GM12878 (cell line): ENCODE results near the gene IGFBP2. TPM values are rescaled to one million over a fixed set of nuclear protein-coding genes. Genes with fewer than 3 reads are reported as not detected.

ENCODE experiments used
- ATAC-seq: fragments of 200-7000 bp; cut with Tn5 transposase; 3 replicates; pipeline ENCODE4 v1.9.1; 2020; ENCODE audit warnings: mild to moderate bottlenecking, moderate library complexity
- BruUV-seq: library from RNA; stranded (reverse); fragments of 400-500 nt; replicated peaks from 2 replicates; lab custom pipeline; 2021; lab: Mats Ljungman, UMichigan
- CTCF ChIA-PET: fragments of 300-600 bp; sonication (Branson Sonifier 250); formaldehyde crosslinking; extraction: SDS; loops from one replicate; lab custom pipeline; 2021; ENCODE audit warnings: inconsistent platforms; lab: Yijun Ruan, JAX
- POLR2A ChIA-PET: fragments of 350-600 bp; formaldehyde crosslinking; extraction: SDS; loops from one replicate; lab custom pipeline; 2021; ENCODE audit warnings: inconsistent platforms; lab: Charles Lee
- RAD21 ChIA-PET: fragments of 300-600 bp; sonication (Branson Sonifier 250); formaldehyde crosslinking; loops from one replicate; lab custom pipeline; 2023; ENCODE audit warnings: antibody characterized with exemption; ENCODE audit not compliant: unreplicated experiment; lab: Charles Lee
- SMC1A ChIA-PET: fragments of 300-600 bp; sonication (Branson Sonifier 250); formaldehyde crosslinking; loops from one replicate; lab custom pipeline; 2023; ENCODE audit not compliant: unreplicated experiment, uncharacterized antibody; lab: Charles Lee
- DNase-seq: peaks from one replicate; pipeline ENCODE4 v3.0.0-alpha.2; 2011; ENCODE audit warnings: low read depth, low spot score
- FAIRE-seq: peaks from 3 replicates; lab custom pipeline; 2011; peaks lifted over from hg19 to GRCh38; lab: Jason Lieb, UNC
- H2AFZ ChIP-seq: 2 replicates; pipeline ENCODE4 v1.6.0; 2011; ENCODE audit warnings: low read depth, low read length, control low read depth; ENCODE audit not compliant: control insufficient read depth
- H3K27ac ChIP-seq: 2 replicates; pipeline ENCODE4 v1.5.1; 2011; ENCODE audit warnings: control low read depth; ENCODE audit not compliant: control insufficient read depth, insufficient read depth
- H3K27me3 ChIP-seq, 2 experiments: replicated peaks in 1 of 2; 2 replicates each; pipeline versions ENCODE4 v1.6.0 to v1.6.1; 2011; ENCODE audit warnings: low read length in 1 of 2; ENCODE audit not compliant: control insufficient read depth in 2 of 2, insufficient read depth in 2 of 2
- H3K36me3 ChIP-seq, 2 experiments: 2 replicates each; pipeline ENCODE4 v1.5.1; 2011; ENCODE audit warnings: low read length in 1 of 2; ENCODE audit not compliant: control insufficient read depth in 2 of 2, insufficient read depth in 2 of 2
- H3K4me1 ChIP-seq: 2 replicates; pipeline ENCODE4 v1.6.1; 2011; ENCODE audit warnings: mild to moderate bottlenecking, low read length, moderate library complexity, mixed read lengths; ENCODE audit not compliant: control insufficient read depth, insufficient read depth
- H3K4me2 ChIP-seq: 2 replicates; pipeline ENCODE4 v1.6.0; 2011; ENCODE audit warnings: control low read depth; ENCODE audit not compliant: control insufficient read depth, insufficient read depth
- H3K4me3 ChIP-seq: fragments of 200-600 bp; sonication (generic); 2 replicates; pipeline ENCODE4 v1.5.1; 2016
- H3K79me2 ChIP-seq: 2 replicates; pipeline ENCODE4 v1.6.0; 2011; ENCODE audit warnings: low read length; ENCODE audit not compliant: control insufficient read depth, insufficient read depth
- H3K9ac ChIP-seq: 2 replicates; pipeline ENCODE4 v1.8.0; 2011; ENCODE audit warnings: low read length, control low read depth, mixed read lengths; ENCODE audit not compliant: control insufficient read depth, insufficient read depth
- H3K9me3 ChIP-seq: replicated peaks from 3 replicates; pipeline ENCODE4 v1.5.1; 2011; ENCODE audit warnings: mild to moderate bottlenecking, low read length; ENCODE audit not compliant: control insufficient read depth, insufficient read depth
- H4K20me1 ChIP-seq: 2 replicates; pipeline ENCODE4 v1.6.0; 2011; ENCODE audit not compliant: control insufficient read depth, insufficient read depth
- ETV6 ChIP-seq, 2 experiments: fragments of 450-650 bp in 1 of 2; IDR thresholded peaks in 1 of 2; conservative IDR thresholded peaks in 1 of 2; 2 replicates each; pipeline ENCODE4 v1.6.1; 2014; ENCODE audit warnings: antibody characterized with exemption in 1 of 2, borderline replicate concordance in 1 of 2, low read depth in 1 of 2, mild to moderate bottlenecking in 1 of 2, moderate library complexity in 1 of 2
- GABPA ChIP-seq: IDR thresholded peaks from 2 replicates; pipeline ENCODE4 v1.6.1; 2014; ENCODE audit warnings: antibody characterized with exemption, low read depth, mild to moderate bottlenecking, inconsistent platforms
- IKZF1 ChIP-seq: fragments of 450-650 bp; conservative IDR thresholded peaks from 2 replicates; pipeline ENCODE4 v1.6.1; 2017; ENCODE audit warnings: antibody characterized with exemption, mild to moderate bottlenecking
- PAX5 ChIP-seq: IDR thresholded peaks from 2 replicates; pipeline ENCODE4 v1.6.1; 2011; ENCODE audit warnings: low read depth, low read length, borderline replicate concordance
- RBBP5 ChIP-seq: fragments of 200-600 bp; sonication (generic); conservative IDR thresholded peaks from 2 replicates; pipeline ENCODE4 v1.6.1; 2016
- SREBF2 ChIP-seq: IDR thresholded peaks from 2 replicates; pipeline ENCODE4 v1.6.1; 2012; ENCODE audit warnings: mild to moderate bottlenecking, low read length
- STAT1 ChIP-seq: fragments of 450-650 bp; conservative IDR thresholded peaks from 2 replicates; pipeline ENCODE4 v1.6.1; 2014; ENCODE audit warnings: antibody characterized with exemption, mild to moderate bottlenecking
- SUZ12 ChIP-seq: fragments of 200-600 bp; sonication (generic); IDR thresholded peaks from one replicate; pipeline ENCODE4 v1.6.1; 2018; ENCODE audit warnings: antibody characterized with exemption, mild to moderate bottlenecking; ENCODE audit not compliant: unreplicated experiment
- WGBS: methylation state at CpG from one replicate; pipeline ENCODE4 v1.1.6; 2016; ENCODE audit warnings: low lambda C conversion rate; ENCODE audit not compliant: insufficient replicate concordance, insufficient coverage; ENCODE audit errors: missing lambda C conversion rate; 5-methylcytosine and 5-hydroxymethylcytosine counted together
- in situ Hi-C: fragments of 300-500 bp; cut with MboI; formaldehyde crosslinking; loops from 9 replicates; pipeline ENCODE4 v1.14.3; 2018; ENCODE audit warnings: mixed read lengths
- intact Hi-C: fragments of 100-400 bp; cut with micrococcal nuclease; formaldehyde crosslinking; loops from one replicate; pipeline ENCODE4 v1.14.2; 2022; ENCODE audit not compliant: unreplicated experiment
- polyA plus RNA-seq, 11 experiments: library from polyadenylated mRNA; depleted of rRNA in 4 of 11; unstranded in 6 of 11; stranded (reverse) in 5 of 11; fragments of >200 nt; fragmentation: Nextera tagmentation in 4 of 11; fragmentation: Illumina TruSeq in 1 of 11; extraction: Ambion mirVana in 4 of 11; extraction: Trizol in 1 of 11; gene quantifications; 1 replicate in 1 of 11; 2 replicates in 10 of 11; pipeline versions ENCODE4 v1.2.1 to v1.2.3, GENCODE V29; 2011 to 2016; ENCODE audit warnings: inconsistent platforms in 2 of 11, missing spikeins in 2 of 11, low read depth in 1 of 11
- total RNA-seq, 4 experiments: library from RNA; depleted of rRNA in 3 of 4; stranded (reverse); fragments of >200 nt in 3 of 4; fragmentation: Illumina TruSeq in 1 of 4; extraction: Trizol in 1 of 4; gene quantifications; 2 replicates each; pipeline versions ENCODE4 v1.2.1 to v1.2.3, GENCODE V29; 2013 to 2021
- TF ChIP-seq, protein P1 (sequence below): fragments of 450-650 bp; IDR thresholded peaks from 2 replicates; pipeline ENCODE4 v1.6.1; 2014; ENCODE audit warnings: mild to moderate bottlenecking
- TF ChIP-seq, protein P2 (sequence below): fragments of 450-650 bp; IDR thresholded peaks from 2 replicates; pipeline ENCODE4 v1.6.1; 2017; ENCODE audit warnings: borderline replicate concordance
- TF ChIP-seq, protein P3 (sequence below): IDR thresholded peaks from 2 replicates; pipeline ENCODE4 v1.6.1; 2012; ENCODE audit warnings: improper control_type of control experiment, low read depth, low read length; ENCODE audit not compliant: insufficient replicate concordance
- TF ChIP-seq, protein P4 (sequence below): IDR thresholded peaks from 2 replicates; pipeline ENCODE4 v1.6.1; 2012; ENCODE audit warnings: low read depth, low read length, improper control_type of control experiment
- TF ChIP-seq, protein P5 (sequence below): IDR thresholded peaks from 2 replicates; pipeline ENCODE4 v1.6.1; 2011; ENCODE audit warnings: low read depth, low read length, improper control_type of control experiment, borderline replicate concordance

The IGFBP2 gene
- total and polyA plus RNA-seq, 10 of the 15 experiments (the other 5 are each of a cell fraction or from before 2014, with no cell fraction given): 0.11 to 1.5 (median 0.38) TPM; not detected in 5

DNA sequence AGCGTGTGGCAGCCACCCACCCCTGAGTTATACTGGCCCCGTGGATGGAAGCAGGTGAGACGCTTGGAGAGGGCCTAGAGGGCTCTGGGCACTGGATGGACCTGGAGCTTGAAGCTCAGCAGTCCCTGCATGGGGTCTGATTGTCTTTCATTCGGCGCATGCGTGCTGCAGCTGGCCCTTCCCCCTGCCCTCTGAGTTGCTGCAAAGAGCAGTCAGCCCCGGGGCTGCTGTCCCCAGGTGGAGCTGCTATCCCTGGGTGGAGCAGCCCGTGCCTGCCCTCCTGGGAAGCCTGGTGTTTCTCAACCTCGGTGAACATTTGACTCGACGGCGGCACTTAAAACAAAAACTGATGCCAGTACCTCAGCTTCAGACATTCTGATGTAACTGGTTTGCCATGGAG lies 32.5 kb downstream of the IGFBP2 start:
- no peak overlapping the region for H3K4me3 ChIP-seq
- intact Hi-C loops: loop anchor here (1.0 to 10.0 kb wide), 5 partner anchors 146 to 631 kb away; partner anchors contain the start of gene SMARCAL1
- H3K9me3 ChIP-seq: no peaks in the 10 kb centered on the region
- H3K27me3 ChIP-seq: peaks cover under 1 to 2% of the 10 kb centered on the region in 2 experiments; a peak in 3 of 4 replicates
- ChIA-PET CTCF (interaction anchor here (1.0 to 14.2 kb wide), 16 partner anchors 10 to 715 kb away, joined by 3 to 475 read pairs (median 4); no protein-coding TSS in a partner anchor), SMC1A (interaction anchor here (0.9 to 12.7 kb wide), 7 partner anchors 14 to 556 kb away, joined by 3 to 226 read pairs (median 3); no protein-coding TSS in a partner anchor), RAD21 (interaction anchor here (1.0 to 12.2 kb wide), 6 partner anchors 9 to 557 kb away, joined by 3 to 239 read pairs (median 4); partner anchors contain the start of genes RPL37A and XRCC5), POLR2A (no interaction called here)
- H3K9ac ChIP-seq: no peak overlapping the region
- no peaks in the 10 kb centered on the region for H3K36me3 ChIP-seq
- H3K4me1 ChIP-seq: no peaks in the 10 kb centered on the region
- no peaks in the 10 kb centered on the region for H3K79me2 ChIP-seq
- no peaks in the 10 kb centered on the region for H4K20me1 ChIP-seq
- no TSS peak for BruUV-seq
- 56% methylated on average over 12 of the region's 12 CpGs for WGBS
- no peak overlapping the region for H3K4me2 ChIP-seq
- H3K27ac ChIP-seq: no peak overlapping the region
- DNase-seq (no peak), FAIRE-seq (no peak), ATAC-seq (no peak)
- H2AFZ ChIP-seq: no peak overlapping the region
- in situ Hi-C loops: loop anchor here (5.0 to 10.0 kb wide), 3 partner anchors 148 to 721 kb away; no protein-coding TSS in a partner anchor
- TF ChIP-seq ETV6 (conservative IDR thresholded peaks at IDR 0.05 in 1 of 2, IDR thresholded peaks at IDR 0.05 in 1 of 2; ENCODE audit: borderline replicate concordance in 1 of 2, low read depth in 1 of 2) (no peak), RBBP5 (no peak), GABPA (no peak), SREBF2 (no peak), SUZ12 (no peak), IKZF1 (no peak), PAX5 (no peak), STAT1 (no peak)
- TF ChIP-seq, protein P1, sequence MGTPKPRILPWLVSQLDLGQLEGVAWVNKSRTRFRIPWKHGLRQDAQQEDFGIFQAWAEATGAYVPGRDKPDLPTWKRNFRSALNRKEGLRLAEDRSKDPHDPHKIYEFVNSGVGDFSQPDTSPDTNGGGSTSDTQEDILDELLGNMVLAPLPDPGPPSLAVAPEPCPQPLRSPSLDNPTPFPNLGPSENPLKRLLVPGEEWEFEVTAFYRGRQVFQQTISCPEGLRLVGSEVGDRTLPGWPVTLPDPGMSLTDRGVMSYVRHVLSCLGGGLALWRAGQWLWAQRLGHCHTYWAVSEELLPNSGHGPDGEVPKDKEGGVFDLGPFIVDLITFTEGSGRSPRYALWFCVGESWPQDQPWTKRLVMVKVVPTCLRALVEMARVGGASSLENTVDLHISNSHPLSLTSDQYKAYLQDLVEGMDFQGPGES: no peak
- TF ChIP-seq, protein P2, sequence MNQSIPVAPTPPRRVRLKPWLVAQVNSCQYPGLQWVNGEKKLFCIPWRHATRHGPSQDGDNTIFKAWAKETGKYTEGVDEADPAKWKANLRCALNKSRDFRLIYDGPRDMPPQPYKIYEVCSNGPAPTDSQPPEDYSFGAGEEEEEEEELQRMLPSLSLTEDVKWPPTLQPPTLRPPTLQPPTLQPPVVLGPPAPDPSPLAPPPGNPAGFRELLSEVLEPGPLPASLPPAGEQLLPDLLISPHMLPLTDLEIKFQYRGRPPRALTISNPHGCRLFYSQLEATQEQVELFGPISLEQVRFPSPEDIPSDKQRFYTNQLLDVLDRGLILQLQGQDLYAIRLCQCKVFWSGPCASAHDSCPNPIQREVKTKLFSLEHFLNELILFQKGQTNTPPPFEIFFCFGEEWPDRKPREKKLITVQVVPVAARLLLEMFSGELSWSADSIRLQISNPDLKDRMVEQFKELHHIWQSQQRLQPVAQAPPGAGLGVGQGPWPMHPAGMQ: no peak
- TF ChIP-seq, protein P3, sequence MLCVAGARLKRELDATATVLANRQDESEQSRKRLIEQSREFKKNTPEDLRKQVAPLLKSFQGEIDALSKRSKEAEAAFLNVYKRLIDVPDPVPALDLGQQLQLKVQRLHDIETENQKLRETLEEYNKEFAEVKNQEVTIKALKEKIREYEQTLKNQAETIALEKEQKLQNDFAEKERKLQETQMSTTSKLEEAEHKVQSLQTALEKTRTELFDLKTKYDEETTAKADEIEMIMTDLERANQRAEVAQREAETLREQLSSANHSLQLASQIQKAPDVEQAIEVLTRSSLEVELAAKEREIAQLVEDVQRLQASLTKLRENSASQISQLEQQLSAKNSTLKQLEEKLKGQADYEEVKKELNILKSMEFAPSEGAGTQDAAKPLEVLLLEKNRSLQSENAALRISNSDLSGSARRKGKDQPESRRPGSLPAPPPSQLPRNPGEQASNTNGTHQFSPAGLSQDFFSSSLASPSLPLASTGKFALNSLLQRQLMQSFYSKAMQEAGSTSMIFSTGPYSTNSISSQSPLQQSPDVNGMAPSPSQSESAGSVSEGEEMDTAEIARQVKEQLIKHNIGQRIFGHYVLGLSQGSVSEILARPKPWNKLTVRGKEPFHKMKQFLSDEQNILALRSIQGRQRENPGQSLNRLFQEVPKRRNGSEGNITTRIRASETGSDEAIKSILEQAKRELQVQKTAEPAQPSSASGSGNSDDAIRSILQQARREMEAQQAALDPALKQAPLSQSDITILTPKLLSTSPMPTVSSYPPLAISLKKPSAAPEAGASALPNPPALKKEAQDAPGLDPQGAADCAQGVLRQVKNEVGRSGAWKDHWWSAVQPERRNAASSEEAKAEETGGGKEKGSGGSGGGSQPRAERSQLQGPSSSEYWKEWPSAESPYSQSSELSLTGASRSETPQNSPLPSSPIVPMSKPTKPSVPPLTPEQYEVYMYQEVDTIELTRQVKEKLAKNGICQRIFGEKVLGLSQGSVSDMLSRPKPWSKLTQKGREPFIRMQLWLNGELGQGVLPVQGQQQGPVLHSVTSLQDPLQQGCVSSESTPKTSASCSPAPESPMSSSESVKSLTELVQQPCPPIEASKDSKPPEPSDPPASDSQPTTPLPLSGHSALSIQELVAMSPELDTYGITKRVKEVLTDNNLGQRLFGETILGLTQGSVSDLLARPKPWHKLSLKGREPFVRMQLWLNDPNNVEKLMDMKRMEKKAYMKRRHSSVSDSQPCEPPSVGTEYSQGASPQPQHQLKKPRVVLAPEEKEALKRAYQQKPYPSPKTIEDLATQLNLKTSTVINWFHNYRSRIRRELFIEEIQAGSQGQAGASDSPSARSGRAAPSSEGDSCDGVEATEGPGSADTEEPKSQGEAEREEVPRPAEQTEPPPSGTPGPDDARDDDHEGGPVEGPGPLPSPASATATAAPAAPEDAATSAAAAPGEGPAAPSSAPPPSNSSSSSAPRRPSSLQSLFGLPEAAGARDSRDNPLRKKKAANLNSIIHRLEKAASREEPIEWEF: no peak
- TF ChIP-seq, protein P4, sequence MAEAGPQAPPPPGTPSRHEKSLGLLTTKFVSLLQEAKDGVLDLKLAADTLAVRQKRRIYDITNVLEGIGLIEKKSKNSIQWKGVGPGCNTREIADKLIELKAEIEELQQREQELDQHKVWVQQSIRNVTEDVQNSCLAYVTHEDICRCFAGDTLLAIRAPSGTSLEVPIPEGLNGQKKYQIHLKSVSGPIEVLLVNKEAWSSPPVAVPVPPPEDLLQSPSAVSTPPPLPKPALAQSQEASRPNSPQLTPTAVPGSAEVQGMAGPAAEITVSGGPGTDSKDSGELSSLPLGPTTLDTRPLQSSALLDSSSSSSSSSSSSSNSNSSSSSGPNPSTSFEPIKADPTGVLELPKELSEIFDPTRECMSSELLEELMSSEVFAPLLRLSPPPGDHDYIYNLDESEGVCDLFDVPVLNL: no peak
- TF ChIP-seq, protein P5, sequence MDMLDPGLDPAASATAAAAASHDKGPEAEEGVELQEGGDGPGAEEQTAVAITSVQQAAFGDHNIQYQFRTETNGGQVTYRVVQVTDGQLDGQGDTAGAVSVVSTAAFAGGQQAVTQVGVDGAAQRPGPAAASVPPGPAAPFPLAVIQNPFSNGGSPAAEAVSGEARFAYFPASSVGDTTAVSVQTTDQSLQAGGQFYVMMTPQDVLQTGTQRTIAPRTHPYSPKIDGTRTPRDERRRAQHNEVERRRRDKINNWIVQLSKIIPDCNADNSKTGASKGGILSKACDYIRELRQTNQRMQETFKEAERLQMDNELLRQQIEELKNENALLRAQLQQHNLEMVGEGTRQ: no peak
